ENCODE measurements around the gene TMEM126A.
A peak's percentile ranks its signal among the peaks of the same experiment; 100 is the strongest.
"Not testable (repeated sequence)": the region's sequence is repeated elsewhere in the genome, so short reads cannot be mapped to it uniquely, and the experiment has no call there.

Gene TMEM126A

GRCh38 chr11:85627998-85628770 is 19.6 kb upstream of the TMEM126A start, which contains the start of gene TMEM126B:
TSS of gene TMEM126B (plus strand) at chr11:85628593. CDS start at chr11:85628608, 15 bp downstream.
- peak; percentile 56 for DNase-seq (ENCODE audit: insufficient read length)
- TF ChIP-seq POLR2AphosphoS5 (IDR thresholded peaks at IDR 0.05; ENCODE audit: low read depth, low read length) (peak; percentile 90), POLR2A (IDR thresholded peaks at IDR 0.05; ENCODE audit: low read depth, low read length) (peak; percentile 86), TAF1 (IDR thresholded peaks at IDR 0.05; ENCODE audit: borderline replicate concordance, low read depth, low read length) (peak; percentile 89)
- peak; percentile 98 for FAIRE-seq

DNA sequence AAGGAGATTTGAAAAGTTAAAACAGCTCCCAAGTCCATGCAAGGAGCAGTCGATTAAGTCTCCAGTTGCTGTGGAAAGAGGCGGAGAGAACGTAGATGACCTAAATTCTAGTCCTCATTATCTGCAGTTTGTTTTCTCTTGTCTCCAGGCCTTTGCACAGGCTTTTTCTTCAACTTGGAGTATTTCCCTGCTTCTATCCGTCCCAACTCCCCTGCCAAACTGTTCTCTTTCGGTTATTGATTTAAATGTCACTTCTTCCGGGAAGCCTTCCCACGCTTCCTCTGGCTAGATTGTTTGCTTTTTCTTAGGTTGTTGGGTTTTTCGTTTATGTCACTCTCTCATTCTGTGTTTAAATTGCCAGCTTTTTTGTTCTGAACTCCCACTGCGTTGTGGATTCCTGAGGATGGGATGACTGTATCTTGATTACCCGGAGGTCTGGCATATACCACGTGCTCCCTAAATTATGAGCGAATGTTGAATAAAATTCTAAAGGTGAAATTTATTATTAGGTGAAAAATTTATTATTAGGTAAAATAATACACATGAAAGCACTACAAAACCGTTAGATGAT is 18.9 kb upstream of the TMEM126A start:
- FAIRE-seq, result no peak
- DNase-seq (ENCODE audit: insufficient read length), result no peak
- TF ChIP-seq TAF1 (IDR thresholded peaks at IDR 0.05; ENCODE audit: borderline replicate concordance, low read depth, low read length) (no peak), POLR2AphosphoS5 (IDR thresholded peaks at IDR 0.05; ENCODE audit: low read depth, low read length) (no peak), POLR2A (IDR thresholded peaks at IDR 0.05; ENCODE audit: low read depth, low read length) (no peak)

- DNase-seq (ENCODE audit: insufficient read length) (no peak), FAIRE-seq (no peak)
- TF ChIP-seq TAF1 (IDR thresholded peaks at IDR 0.05; ENCODE audit: borderline replicate concordance, low read depth, low read length) (no peak), POLR2A (IDR thresholded peaks at IDR 0.05; ENCODE audit: low read depth, low read length) (no peak), POLR2AphosphoS5 (IDR thresholded peaks at IDR 0.05; ENCODE audit: low read depth, low read length) (no peak)
These were observed 13.0 kb upstream of the TMEM126A start for GRCh38 chr11:85634747-85635146.

GRCh38 chr11:85643191-85643614 is 4.6 kb upstream of the TMEM126A start:
- FAIRE-seq (peak; percentile 48), DNase-seq (ENCODE audit: insufficient read length) (no peak)
- TF ChIP-seq TAF1 (IDR thresholded peaks at IDR 0.05; ENCODE audit: borderline replicate concordance, low read depth, low read length), result no peak
- TF ChIP-seq POLR2A (IDR thresholded peaks at IDR 0.05; ENCODE audit: low read depth, low read length), result no peak
- TF ChIP-seq POLR2AphosphoS5 (IDR thresholded peaks at IDR 0.05; ENCODE audit: low read depth, low read length), result no peak

- DNase-seq (ENCODE audit: insufficient read length) (no peak), FAIRE-seq (no peak)
- TF ChIP-seq POLR2AphosphoS5 (IDR thresholded peaks at IDR 0.05; ENCODE audit: low read depth, low read length) (no peak), POLR2A (IDR thresholded peaks at IDR 0.05; ENCODE audit: low read depth, low read length) (no peak), TAF1 (IDR thresholded peaks at IDR 0.05; ENCODE audit: borderline replicate concordance, low read depth, low read length) (no peak)
These were observed 689 bp upstream of the TMEM126A start for GRCh38 chr11:85647078-85647477.

DNA sequence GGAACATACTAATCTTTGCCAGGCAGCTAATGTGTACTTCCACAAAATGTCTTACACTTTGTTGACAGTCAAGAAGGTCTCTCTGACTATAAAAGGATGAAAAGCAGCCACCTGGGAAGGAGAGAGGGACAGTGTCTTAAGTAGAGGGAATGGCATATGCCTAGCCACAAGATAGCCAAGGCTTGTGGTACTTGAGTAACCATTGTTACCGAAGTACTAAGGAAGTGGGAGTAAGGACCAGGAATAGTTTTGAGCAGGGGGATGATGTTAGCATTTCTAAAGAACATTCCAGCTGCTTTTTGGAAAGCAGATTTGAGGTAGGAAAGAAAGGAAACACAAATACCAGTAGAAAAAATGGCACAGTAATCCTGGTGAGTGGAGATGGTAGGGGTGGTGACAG is 3.4 kb downstream of the TMEM126A start:
- no peak for TF ChIP-seq POLR2AphosphoS5 (IDR thresholded peaks at IDR 0.05; ENCODE audit: low read depth, low read length)
- TF ChIP-seq POLR2A (IDR thresholded peaks at IDR 0.05; ENCODE audit: low read depth, low read length), result no peak
- TF ChIP-seq TAF1 (IDR thresholded peaks at IDR 0.05; ENCODE audit: borderline replicate concordance, low read depth, low read length), result no peak
- FAIRE-seq, result no peak
- DNase-seq (ENCODE audit: insufficient read length), result no peak

DNA sequence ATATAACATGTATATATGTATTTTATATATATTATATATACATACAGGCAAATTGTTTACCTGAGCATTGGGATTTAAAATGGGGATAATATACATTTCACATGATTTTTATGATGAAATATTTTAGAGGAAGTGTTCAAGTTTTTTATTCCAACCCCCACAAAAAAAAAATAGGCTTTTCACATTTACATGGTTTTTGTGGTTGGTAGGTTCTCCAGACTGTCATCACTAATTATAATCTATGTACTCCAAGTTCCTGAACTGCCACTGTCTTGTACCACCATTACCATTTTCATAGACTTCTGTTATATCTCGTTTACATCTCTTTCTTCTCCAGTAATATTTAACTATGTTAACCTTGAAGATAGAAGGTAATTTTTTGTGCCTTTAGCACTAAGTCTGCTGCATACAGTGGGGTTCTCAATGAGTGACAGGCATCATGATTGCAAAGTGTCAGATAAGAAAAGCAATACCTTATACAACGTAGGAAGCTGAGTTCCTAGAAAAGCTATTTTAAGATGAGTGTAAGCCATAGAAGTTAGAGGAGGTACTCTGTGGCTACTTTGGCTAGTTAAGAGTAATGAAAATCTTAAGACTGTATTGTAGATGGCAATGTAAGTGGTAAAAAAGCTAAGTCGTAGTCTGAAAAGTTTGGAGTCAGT is 5.2 kb downstream of the TMEM126A start:
- DNase-seq (ENCODE audit: insufficient read length) (no peak), FAIRE-seq (no peak)
- TF ChIP-seq POLR2AphosphoS5 (IDR thresholded peaks at IDR 0.05; ENCODE audit: low read depth, low read length) (no peak), TAF1 (IDR thresholded peaks at IDR 0.05; ENCODE audit: borderline replicate concordance, low read depth, low read length) (no peak), POLR2A (IDR thresholded peaks at IDR 0.05; ENCODE audit: low read depth, low read length) (no peak)

GRCh38 chr11:85654343-85654742 is 6.6 kb downstream of the TMEM126A start:
- not testable (repeated sequence) for DNase-seq (ENCODE audit: insufficient read length); FAIRE-seq

- FAIRE-seq, result no peak
- DNase-seq (ENCODE audit: insufficient read length), result no peak
- no peak for TF ChIP-seq TAF1 (IDR thresholded peaks at IDR 0.05; ENCODE audit: borderline replicate concordance, low read depth, low read length)
- no peak for TF ChIP-seq POLR2A (IDR thresholded peaks at IDR 0.05; ENCODE audit: low read depth, low read length)
- no peak for TF ChIP-seq POLR2AphosphoS5 (IDR thresholded peaks at IDR 0.05; ENCODE audit: low read depth, low read length)
These were observed 9.0 kb downstream of the TMEM126A start for GRCh38 chr11:85656777-85657176.

DNA sequence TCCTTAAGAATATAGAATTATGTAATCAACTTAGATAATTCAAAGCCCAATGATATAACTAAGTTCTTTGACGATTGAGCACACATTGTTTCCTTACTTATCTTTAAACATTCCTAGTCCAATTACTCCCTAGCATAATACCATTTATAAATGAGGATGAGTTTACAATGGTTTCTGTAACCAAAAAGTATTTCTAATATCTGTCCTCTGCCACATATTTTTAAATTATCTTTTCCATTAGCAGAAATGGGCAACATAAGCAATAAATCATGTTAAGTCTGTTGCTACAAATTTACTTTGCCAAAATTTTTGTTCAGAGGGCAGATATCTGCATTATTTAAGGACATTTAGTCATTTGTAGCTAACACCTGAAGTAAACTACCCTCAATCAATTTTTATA is 10.4 kb downstream of the TMEM126A start:
- TF ChIP-seq POLR2AphosphoS5 (IDR thresholded peaks at IDR 0.05; ENCODE audit: low read depth, low read length) (no peak), TAF1 (IDR thresholded peaks at IDR 0.05; ENCODE audit: borderline replicate concordance, low read depth, low read length) (no peak), POLR2A (IDR thresholded peaks at IDR 0.05; ENCODE audit: low read depth, low read length) (no peak)
- no peak for DNase-seq (ENCODE audit: insufficient read length)
- no peak for FAIRE-seq

- DNase-seq (ENCODE audit: insufficient read length) (no peak), FAIRE-seq (no peak)
- TF ChIP-seq POLR2AphosphoS5 (IDR thresholded peaks at IDR 0.05; ENCODE audit: low read depth, low read length), result no peak
- no peak for TF ChIP-seq POLR2A (IDR thresholded peaks at IDR 0.05; ENCODE audit: low read depth, low read length)
- no peak for TF ChIP-seq TAF1 (IDR thresholded peaks at IDR 0.05; ENCODE audit: borderline replicate concordance, low read depth, low read length)
These were observed 14.4 kb downstream of the TMEM126A start for GRCh38 chr11:85661972-85662664.
